GM12878 (cell line): Measurements from ENCODE around the gene SIDT1. TPM values are rescaled to one million over a fixed set of nuclear protein-coding genes. Genes with fewer than 3 reads are reported as not detected.

Experiments used
- CBFB ChIP-seq: IDR thresholded peaks from 2 replicates; pipeline ENCODE4 v1.6.1; 2016; ENCODE audit warnings: antibody characterized with exemption, low read depth
- CBX3 ChIP-seq: fragments of 200-600 bp; sonication (generic); IDR thresholded peaks from 2 replicates; pipeline ENCODE4 v1.6.1; 2016; ENCODE audit warnings: low read depth, borderline replicate concordance
- CBX5 ChIP-seq: sonication (generic); IDR thresholded peaks from 2 replicates; pipeline ENCODE4 v1.6.1; 2016; ENCODE audit warnings: low read depth, moderate library complexity, mild to moderate bottlenecking, inconsistent platforms
- FOS ChIP-seq: IDR thresholded peaks from 3 replicates; pipeline ENCODE4 v1.6.1; 2011; ENCODE audit warnings: borderline replicate concordance; ENCODE audit not compliant: insufficient read length; ENCODE audit errors: extremely low read depth
- HCFC1 ChIP-seq: fragments of 150-350 bp; IDR thresholded peaks from 2 replicates; pipeline ENCODE4 v1.6.1; 2014; ENCODE audit warnings: low read length
- LARP7 ChIP-seq: fragments of 450-650 bp; IDR thresholded peaks from 2 replicates; pipeline ENCODE4 v1.6.1; 2017; ENCODE audit warnings: mild to moderate bottlenecking
- NR2C2 ChIP-seq: IDR thresholded peaks from 2 replicates; pipeline ENCODE4 v1.6.1; 2011; ENCODE audit warnings: borderline replicate concordance, low read depth; ENCODE audit not compliant: control insufficient read depth, insufficient read length
- PAX8 ChIP-seq: fragments of 450-650 bp; IDR thresholded peaks from 2 replicates; pipeline ENCODE4 v1.6.1; 2017; ENCODE audit warnings: mild to moderate bottlenecking, moderate library complexity
- POLR2AphosphoS2 ChIP-seq: IDR thresholded peaks from 2 replicates; pipeline ENCODE4 v1.6.1; 2011; ENCODE audit warnings: low read depth, mild to moderate bottlenecking, low read length, improper control_type of control experiment, moderate library complexity
- SIN3A ChIP-seq: IDR thresholded peaks from 2 replicates; pipeline ENCODE4 v1.6.1; 2012; ENCODE audit warnings: low read depth, low read length, improper control_type of control experiment
- TAF1 ChIP-seq: IDR thresholded peaks from 2 replicates; pipeline ENCODE4 v1.6.1; 2011; ENCODE audit warnings: mild to moderate bottlenecking, low read depth, low read length, borderline replicate concordance
- ZBED1 ChIP-seq: IDR thresholded peaks from 2 replicates; pipeline ENCODE4 v1.6.1; 2016; ENCODE audit warnings: borderline replicate concordance
- polyA plus RNA-seq, 11 experiments: library from polyadenylated mRNA; depleted of rRNA in 4 of 11; unstranded in 6 of 11; stranded (reverse) in 5 of 11; fragments of >200 nt; fragmentation: Nextera tagmentation in 4 of 11; fragmentation: Illumina TruSeq in 1 of 11; extraction: Ambion mirVana in 4 of 11; extraction: Trizol in 1 of 11; gene quantifications; 1 replicate in 1 of 11; 2 replicates in 10 of 11; pipeline versions ENCODE4 v1.2.1 to v1.2.3, GENCODE V29; 2011 to 2016; ENCODE audit warnings: inconsistent platforms in 2 of 11, missing spikeins in 2 of 11, low read depth in 1 of 11
- total RNA-seq, 4 experiments: library from RNA; depleted of rRNA in 3 of 4; stranded (reverse); fragments of >200 nt in 3 of 4; fragmentation: Illumina TruSeq in 1 of 4; extraction: Trizol in 1 of 4; gene quantifications; 2 replicates each; pipeline versions ENCODE4 v1.2.1 to v1.2.3, GENCODE V29; 2013 to 2021
- TF ChIP-seq, protein P1 (sequence below): fragments of 450-650 bp; formaldehyde crosslinking; IDR thresholded peaks from 2 replicates; pipeline ENCODE4 v1.4.0; 2020; ENCODE audit warnings: mild to moderate bottlenecking, moderate library complexity
- TF ChIP-seq, protein P2 (sequence below): IDR thresholded peaks from 2 replicates; pipeline ENCODE4 v1.6.1; 2012; ENCODE audit warnings: low read depth, low read length, improper control_type of control experiment
- TF ChIP-seq, protein P3 (sequence below): fragments of 450-650 bp; formaldehyde crosslinking; IDR thresholded peaks from 2 replicates; pipeline ENCODE4 v1.4.0; 2022; ENCODE audit warnings: mild to moderate bottlenecking, moderate library complexity
- TF ChIP-seq, protein P4 (sequence below): fragments of 450-650 bp; IDR thresholded peaks from 2 replicates; pipeline ENCODE4 v1.6.1; 2016; ENCODE audit warnings: mild to moderate bottlenecking
- TF ChIP-seq, protein P5 (sequence below): fragments of 450-650 bp; IDR thresholded peaks from 2 replicates; pipeline ENCODE4 v1.6.1; 2017; ENCODE audit warnings: mild to moderate bottlenecking, low read depth, inconsistent platforms; ENCODE audit not compliant: poor library complexity, severe bottlenecking

The SIDT1 gene
- total and polyA plus RNA-seq, 10 of the 15 experiments (the other 5 are each of a cell fraction or from before 2014, with no cell fraction given) = 3.0 to 45.0 (median 26.6) TPM

DNA sequence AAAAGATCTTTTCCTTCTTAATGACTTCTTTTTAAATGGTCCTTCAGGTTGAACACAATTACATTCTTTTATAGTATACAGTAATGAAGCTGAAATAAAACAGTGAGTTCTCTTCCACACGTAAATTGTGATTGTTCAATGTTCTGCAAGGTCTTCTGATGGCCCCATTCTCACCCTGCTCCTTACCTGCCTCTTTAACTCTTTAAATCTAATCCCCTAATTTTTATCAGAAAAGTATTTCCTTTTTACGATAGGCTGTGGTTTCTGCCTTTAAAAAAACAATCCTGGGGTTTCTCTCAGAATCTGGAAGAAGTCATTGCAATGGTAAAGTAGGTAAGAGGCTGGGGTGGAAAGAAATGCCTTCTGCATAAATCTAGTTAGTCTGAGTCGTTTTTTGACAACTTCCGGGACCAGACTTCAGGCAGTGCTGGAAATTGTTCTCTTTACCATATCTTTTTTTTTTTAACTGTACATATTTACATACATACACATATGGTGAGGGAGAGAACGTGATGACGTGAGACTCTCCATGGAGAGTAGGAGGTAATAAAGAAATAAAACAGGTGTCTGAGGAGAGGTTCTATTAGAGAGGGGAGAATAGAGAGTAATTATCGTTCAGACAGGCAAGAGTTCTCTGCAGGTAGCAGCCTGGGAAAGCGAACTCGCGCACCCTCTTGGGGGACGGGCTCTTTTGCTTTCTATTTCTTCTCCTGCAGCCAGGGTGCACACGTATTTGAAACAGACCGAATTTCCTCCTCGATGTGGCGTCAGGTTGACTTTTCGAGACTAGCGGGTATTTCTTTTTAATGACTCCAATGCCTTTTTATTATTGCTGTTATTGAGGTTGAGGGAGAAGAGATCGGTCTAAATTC, at the start of gene SIDT1 (continued):
- TF ChIP-seq NR2C2 (no peak), TAF1 (peak; percentile 56), CBX5 (peak; percentile 81; the same call in 1 of the 2 replicates), SIN3A (peak; percentile 67; the same call in 1 of the 2 replicates), CBX3 (no peak), ZBED1 (peak; percentile 92), HCFC1 (no peak), CBFB (peak; percentile 85), LARP7 (no peak), FOS (no peak), PAX8 (no peak), POLR2AphosphoS2 (peak; percentile 70; the same call in 1 of the 2 replicates)
- TF ChIP-seq, protein P1, sequence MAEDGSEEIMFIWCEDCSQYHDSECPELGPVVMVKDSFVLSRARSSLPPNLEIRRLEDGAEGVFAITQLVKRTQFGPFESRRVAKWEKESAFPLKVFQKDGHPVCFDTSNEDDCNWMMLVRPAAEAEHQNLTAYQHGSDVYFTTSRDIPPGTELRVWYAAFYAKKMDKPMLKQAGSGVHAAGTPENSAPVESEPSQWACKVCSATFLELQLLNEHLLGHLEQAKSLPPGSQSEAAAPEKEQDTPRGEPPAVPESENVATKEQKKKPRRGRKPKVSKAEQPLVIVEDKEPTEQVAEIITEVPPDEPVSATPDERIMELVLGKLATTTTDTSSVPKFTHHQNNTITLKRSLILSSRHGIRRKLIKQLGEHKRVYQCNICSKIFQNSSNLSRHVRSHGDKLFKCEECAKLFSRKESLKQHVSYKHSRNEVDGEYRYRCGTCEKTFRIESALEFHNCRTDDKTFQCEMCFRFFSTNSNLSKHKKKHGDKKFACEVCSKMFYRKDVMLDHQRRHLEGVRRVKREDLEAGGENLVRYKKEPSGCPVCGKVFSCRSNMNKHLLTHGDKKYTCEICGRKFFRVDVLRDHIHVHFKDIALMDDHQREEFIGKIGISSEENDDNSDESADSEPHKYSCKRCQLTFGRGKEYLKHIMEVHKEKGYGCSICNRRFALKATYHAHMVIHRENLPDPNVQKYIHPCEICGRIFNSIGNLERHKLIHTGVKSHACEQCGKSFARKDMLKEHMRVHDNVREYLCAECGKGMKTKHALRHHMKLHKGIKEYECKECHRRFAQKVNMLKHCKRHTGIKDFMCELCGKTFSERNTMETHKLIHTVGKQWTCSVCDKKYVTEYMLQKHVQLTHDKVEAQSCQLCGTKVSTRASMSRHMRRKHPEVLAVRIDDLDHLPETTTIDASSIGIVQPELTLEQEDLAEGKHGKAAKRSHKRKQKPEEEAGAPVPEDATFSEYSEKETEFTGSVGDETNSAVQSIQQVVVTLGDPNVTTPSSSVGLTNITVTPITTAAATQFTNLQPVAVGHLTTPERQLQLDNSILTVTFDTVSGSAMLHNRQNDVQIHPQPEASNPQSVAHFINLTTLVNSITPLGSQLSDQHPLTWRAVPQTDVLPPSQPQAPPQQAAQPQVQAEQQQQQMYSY (CRISPR knock-in tag) = no peak
- TF ChIP-seq, protein P2, sequence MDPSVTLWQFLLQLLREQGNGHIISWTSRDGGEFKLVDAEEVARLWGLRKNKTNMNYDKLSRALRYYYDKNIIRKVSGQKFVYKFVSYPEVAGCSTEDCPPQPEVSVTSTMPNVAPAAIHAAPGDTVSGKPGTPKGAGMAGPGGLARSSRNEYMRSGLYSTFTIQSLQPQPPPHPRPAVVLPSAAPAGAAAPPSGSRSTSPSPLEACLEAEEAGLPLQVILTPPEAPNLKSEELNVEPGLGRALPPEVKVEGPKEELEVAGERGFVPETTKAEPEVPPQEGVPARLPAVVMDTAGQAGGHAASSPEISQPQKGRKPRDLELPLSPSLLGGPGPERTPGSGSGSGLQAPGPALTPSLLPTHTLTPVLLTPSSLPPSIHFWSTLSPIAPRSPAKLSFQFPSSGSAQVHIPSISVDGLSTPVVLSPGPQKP = 0 out of 2 replicates have a peak, but pooled peaks have one; percentile 26
- TF ChIP-seq, protein P3, sequence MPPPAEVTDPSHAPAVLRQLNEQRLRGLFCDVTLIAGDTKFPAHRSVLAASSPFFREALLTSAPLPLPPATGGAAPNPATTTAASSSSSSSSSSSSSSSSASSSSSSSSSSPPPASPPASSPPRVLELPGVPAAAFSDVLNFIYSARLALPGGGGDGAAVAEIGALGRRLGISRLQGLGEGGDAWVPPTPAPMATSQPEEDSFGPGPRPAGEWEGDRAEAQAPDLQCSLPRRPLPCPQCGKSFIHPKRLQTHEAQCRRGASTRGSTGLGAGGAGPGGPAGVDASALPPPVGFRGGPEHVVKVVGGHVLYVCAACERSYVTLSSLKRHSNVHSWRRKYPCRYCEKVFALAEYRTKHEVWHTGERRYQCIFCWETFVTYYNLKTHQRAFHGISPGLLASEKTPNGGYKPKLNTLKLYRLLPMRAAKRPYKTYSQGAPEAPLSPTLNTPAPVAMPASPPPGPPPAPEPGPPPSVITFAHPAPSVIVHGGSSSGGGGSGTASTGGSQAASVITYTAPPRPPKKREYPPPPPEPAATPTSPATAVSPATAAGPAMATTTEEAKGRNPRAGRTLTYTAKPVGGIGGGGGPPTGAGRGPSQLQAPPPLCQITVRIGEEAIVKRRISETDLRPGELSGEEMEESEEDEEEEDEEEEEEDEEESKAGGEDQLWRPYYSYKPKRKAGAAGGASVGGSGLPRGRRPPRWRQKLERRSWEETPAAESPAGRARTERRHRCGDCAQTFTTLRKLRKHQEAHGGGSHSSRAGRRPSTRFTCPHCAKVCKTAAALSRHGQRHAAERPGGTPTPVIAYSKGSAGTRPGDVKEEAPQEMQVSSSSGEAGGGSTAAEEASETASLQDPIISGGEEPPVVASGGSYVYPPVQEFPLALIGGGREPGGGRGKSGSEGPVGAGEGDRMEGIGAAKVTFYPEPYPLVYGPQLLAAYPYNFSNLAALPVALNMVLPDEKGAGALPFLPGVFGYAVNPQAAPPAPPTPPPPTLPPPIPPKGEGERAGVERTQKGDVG (CRISPR knock-in tag) = no peak
- TF ChIP-seq, protein P4, sequence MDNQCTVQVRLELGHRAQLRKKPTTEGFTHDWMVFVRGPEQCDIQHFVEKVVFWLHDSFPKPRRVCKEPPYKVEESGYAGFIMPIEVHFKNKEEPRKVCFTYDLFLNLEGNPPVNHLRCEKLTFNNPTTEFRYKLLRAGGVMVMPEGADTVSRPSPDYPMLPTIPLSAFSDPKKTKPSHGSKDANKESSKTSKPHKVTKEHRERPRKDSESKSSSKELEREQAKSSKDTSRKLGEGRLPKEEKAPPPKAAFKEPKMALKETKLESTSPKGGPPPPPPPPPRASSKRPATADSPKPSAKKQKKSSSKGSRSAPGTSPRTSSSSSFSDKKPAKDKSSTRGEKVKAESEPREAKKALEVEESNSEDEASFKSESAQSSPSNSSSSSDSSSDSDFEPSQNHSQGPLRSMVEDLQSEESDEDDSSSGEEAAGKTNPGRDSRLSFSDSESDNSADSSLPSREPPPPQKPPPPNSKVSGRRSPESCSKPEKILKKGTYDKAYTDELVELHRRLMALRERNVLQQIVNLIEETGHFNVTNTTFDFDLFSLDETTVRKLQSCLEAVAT = peak; percentile 70
- TF ChIP-seq, protein P5, sequence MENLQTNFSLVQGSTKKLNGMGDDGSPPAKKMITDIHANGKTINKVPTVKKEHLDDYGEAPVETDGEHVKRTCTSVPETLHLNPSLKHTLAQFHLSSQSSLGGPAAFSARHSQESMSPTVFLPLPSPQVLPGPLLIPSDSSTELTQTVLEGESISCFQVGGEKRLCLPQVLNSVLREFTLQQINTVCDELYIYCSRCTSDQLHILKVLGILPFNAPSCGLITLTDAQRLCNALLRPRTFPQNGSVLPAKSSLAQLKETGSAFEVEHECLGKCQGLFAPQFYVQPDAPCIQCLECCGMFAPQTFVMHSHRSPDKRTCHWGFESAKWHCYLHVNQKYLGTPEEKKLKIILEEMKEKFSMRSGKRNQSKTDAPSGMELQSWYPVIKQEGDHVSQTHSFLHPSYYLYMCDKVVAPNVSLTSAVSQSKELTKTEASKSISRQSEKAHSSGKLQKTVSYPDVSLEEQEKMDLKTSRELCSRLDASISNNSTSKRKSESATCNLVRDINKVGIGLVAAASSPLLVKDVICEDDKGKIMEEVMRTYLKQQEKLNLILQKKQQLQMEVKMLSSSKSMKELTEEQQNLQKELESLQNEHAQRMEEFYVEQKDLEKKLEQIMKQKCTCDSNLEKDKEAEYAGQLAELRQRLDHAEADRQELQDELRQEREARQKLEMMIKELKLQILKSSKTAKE = peak; percentile 26
